Cardiac fibroblast (primary cell): ENCODE results near the gene FZD4.
A peak's percentile ranks its signal among the peaks of the same experiment; 100 is the strongest.
"Not testable (repeated sequence)": the region's sequence is repeated elsewhere in the genome, so short reads cannot be mapped to it uniquely, and the experiment has no call there.

Experiments
- DNase-seq, 2 donors: peaks; one replicate each; pipeline versions ENCODE4 v3.0.0 to v3.0.0-alpha.2; 2010; ENCODE audit warnings: low read depth in 2 of 2
- H3K4me3 ChIP-seq, 2 donors: replicated peaks in 1 of 2; 1 replicate in 1 of 2; 2 replicates in 1 of 2; pipeline ENCODE4 v1.5.1; 2011; ENCODE audit warnings: low read depth in 2 of 2, low read length in 2 of 2, mild to moderate bottlenecking in 2 of 2, moderate library complexity in 1 of 2
- TF ChIP-seq, protein P1 (sequence below): IDR thresholded peaks from one replicate; pipeline ENCODE4 v1.5.1; 2011; ENCODE audit warnings: low read depth, mild to moderate bottlenecking, low read length, inconsistent platforms

The FZD4 gene

DNA sequence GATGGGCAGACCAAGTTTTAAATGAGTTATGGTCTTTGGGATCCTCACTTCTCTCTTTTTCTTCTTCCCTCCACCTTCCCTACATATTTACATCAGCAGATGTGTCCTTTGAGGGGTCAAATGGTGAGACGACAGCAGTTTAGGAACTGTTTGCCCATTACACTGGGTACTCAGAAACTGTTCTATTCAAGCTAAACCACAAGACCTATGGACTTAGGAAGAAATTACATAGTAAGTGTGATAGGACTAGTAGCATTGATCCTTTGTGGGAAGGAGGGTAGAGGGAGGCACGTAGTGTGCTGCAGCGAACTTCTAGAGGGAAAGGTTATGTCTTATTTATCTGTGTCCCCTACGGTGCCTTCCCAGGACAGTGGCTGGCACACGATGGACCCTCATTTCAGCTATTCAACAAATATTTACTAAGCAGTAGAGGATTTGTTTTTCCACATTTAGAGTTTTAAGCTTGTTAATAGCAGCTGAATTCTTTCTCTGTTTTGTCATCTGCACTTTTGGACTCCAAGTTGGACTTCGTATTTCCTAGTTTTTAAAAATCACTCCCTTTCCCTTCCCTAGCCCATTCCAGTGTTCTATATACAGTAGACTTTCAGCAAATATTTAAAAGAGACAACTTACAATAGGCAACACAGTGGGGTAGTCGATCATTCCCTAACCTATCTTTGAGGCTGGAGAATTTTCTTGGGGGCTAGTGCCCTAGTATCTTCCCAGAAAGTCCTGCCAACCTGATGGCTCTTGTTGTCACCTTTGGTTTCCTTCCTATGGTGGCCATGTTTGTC is 13.9 kb downstream of the FZD4 start:
- no peak for DNase-seq
- TF ChIP-seq, protein P1, sequence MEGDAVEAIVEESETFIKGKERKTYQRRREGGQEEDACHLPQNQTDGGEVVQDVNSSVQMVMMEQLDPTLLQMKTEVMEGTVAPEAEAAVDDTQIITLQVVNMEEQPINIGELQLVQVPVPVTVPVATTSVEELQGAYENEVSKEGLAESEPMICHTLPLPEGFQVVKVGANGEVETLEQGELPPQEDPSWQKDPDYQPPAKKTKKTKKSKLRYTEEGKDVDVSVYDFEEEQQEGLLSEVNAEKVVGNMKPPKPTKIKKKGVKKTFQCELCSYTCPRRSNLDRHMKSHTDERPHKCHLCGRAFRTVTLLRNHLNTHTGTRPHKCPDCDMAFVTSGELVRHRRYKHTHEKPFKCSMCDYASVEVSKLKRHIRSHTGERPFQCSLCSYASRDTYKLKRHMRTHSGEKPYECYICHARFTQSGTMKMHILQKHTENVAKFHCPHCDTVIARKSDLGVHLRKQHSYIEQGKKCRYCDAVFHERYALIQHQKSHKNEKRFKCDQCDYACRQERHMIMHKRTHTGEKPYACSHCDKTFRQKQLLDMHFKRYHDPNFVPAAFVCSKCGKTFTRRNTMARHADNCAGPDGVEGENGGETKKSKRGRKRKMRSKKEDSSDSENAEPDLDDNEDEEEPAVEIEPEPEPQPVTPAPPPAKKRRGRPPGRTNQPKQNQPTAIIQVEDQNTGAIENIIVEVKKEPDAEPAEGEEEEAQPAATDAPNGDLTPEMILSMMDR = no peak
- no peak overlapping the region for H3K4me3 ChIP-seq

DNA sequence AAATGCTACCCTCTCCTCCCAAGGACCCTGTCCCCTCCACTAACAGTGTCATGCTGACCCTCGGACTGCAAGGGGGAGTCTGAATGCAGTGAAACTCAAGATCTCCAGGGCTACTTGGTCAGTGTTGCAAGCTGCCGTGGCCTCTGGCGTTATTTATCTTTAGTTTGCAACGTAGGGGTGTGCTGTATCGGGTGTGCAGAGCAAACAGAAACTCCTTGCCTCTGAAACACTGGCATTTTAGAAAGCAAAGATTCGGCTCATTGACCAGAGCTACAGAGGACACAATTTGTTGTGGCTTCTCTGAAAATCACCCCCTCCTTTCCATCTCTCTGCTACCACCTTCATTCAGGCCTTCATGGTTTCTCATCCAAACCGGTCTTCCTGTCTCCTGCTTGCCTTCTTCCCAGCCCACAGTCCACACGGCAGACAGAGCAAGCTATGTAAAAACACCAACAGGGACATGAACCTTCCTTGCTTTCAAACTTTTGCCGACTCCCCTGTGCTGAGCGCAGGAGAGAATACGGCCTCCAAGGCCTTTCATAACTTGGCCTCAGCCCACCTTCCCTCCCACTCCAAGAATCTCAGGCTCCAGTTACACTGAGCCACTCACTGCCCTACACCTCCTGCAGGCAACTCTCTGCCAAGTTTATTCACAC is 14.9 kb downstream of the FZD4 start:
- TF ChIP-seq, protein P1 = peak; percentile 13
- peak overlapping the region; percentile 14 to 29 for H3K4me3 ChIP-seq
- peak; percentile 85 to 91 for DNase-seq

DNA sequence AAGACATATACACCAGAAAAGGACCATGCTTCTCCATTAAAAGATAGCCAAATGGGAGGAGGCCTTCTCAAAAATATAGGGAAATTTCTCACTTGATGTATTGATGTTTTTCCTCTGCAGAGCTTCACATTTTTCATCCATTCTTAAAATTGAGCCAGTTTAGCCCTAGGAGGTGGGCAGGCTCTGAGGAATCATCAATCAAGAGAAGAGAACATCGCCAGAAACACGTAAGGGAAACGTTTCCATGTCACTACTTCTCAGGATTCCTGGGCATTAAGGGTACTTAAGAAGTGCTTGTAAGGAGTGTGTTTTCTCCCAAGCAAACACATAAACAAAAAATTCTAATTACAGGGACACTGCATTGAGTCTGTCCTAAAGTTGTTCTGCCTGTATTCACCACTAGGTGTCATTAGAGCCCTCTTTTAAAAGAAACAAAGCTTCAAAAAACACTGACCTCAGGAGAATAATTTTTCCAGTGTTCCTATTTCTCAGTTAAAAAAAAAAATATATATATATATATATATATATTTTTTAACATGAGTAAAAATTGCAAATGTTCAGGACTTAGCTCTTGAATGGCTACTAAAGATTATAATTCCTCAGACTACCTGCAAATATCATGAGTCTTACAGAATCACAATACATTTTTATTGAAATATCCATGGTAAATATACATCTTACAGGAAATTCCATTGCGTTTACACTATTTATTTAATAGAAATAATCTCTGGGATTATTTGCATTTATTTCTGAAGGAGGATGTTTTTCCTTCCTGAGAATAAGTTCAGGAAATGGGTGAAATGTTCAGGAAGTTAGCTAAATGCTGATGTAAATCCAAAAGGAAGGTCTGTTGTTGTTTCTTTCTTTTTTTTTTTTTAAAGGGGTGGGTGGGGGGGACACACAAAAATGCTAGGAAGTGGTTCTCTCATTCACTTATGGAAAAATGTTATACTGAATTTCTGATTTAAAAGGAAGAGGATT is 16.0 kb downstream of the FZD4 start:
- peak; percentile 77 to 82 for DNase-seq
- no peak overlapping the region for H3K4me3 ChIP-seq
- TF ChIP-seq, protein P1 = peak; percentile 62

DNA sequence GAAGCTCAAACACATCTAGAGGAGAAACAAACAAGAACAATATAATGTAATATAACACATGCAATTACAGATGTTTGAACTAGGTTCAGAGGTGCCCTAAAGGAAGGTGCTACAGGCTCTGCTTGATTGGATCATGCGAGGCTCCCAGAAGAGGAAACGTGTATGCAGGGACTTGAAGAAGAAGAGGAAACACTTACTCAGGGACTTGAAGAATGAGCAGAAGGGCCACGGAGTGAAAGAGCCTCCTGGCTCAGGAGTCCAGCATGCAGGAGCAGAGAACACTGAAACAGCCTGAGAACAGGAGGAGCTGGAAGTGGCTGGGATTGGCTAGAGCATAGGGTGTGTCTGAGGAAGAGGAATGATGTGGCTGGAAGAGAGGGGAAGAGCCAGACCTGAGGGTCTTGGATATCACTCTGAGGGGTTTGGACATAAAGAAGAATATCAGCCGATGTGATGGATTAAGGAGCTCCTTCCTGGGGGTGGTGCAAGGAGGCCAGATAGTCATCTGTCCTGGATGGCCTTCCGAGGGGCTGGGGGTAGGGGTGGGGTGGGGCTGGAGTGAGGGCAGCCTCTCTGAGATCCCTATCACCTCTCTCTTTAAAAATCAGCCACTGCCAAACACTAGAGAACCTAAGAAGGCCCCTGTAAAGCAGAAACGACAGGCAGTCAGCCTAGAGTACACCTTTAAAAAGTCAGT is 16.8 kb downstream of the FZD4 start:
- TF ChIP-seq, protein P1 = no peak
- no peak overlapping the region for H3K4me3 ChIP-seq
- no peak for DNase-seq

DNA sequence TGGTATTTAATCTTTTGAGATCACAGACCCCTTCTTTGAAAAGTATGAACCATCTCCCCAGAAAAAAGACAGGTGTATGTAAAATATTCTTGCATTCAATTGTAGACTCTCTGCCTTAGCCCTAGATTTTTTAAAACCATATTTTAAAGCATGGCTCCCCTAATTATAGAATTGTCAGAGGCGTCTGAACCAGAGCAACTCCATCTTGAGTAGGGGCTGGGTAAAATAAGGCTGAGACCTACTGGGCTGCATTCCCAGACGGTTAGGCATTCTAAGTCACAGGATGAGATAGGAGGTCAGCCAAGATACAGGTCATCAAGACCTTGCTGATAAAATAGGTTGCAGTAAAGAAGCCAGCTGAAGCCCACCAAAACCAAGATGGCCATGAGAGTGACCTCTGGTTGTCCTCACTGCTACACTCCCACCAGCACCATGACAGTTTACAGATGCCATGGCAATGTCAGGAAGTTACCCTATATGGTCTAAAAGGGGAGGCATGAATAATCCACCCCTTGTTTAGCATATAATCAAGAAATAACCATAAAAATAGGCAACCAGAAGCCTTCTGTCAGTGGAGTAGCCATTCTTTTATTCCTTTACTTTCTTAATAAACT is 17.9 kb downstream of the FZD4 start:
- not testable (repeated sequence) for DNase-seq, H3K4me3 ChIP-seq

DNA sequence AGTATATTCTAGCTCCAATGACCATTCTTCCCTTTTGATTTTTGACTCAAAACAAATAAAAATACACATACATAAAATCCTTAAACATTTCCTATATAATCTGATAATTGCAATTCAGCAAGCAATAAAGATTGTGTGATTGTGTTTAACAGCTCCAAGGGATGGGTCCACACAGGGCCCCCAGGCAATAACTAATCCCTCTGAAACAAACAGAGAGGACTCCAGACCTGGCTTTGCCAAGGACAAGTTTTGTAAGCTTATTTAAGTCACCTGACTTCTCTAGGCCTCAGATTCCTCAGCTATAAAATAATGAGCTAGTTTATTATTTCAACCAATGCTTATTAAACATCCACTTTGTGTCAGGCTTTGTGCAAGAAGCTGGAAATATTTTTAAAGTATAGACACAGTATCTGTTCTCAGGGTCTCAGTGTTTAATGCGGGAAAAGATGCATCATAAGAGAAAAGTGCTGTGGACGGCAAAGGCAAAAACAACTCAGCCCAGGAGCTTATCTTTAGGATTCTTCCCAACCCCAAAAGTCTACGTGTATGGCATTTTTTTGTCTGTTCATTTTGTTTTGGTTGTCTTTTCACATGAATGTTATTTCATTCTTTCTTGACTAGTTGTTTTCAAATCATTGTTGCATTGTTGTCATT is 20.1 kb downstream of the FZD4 start:
- TF ChIP-seq, protein P1 = no peak
- no peak for DNase-seq
- H3K4me3 ChIP-seq = no peak overlapping the region
